ENCODE results near the gene STX10.
A peak's percentile ranks its signal among the peaks of the same experiment; 100 is the strongest.

DNA sequence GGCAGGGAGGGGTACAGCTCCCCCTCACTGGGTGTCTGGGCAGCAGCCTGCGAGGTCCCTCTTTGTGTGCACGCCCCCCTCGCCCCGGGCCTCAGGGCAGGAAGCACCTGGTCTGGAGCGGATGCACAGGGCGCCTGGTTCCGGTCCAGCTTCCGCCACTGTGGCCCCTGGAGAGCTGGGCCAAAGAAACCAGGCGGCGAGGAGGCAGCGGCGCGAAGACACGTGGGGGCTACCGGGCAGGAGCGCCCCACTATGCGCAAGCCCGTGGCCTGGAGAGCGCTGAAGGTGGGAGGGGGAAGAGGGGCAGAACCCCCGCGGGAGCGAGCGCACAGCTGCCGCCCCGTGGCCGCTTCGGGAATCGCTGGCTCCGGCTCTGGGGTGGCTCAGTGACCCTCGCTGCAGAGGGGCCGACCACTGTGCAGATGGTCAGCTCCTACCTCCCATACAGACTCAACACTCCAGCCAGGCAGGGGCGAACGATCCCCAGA is 45.8 kb downstream of the STX10 start:
- TF ChIP-seq CTCF (IDR thresholded peaks at IDR 0.05) (peak; percentile 58 to 86 (median 76)), POLR2A (IDR thresholded peaks at IDR 0.05) (no peak)

Data from tibial nerve (tissue), 3 donors.